A549 treated with GW870086 at 1 μM for 4 hours (cell line): Measurements from ENCODE around the gene MAGI3. TPM values are rescaled to one million over a fixed set of nuclear protein-coding genes. Genes with fewer than 3 reads are reported as not detected.

Source experiments
- total RNA-seq: library from RNA; stranded (reverse); fragments of 200-300 nt; extraction: Qiagen RNA extraction; gene quantifications from 5 replicates; pipeline ENCODE4 v1.2.3, GENCODE V29; 2022; ENCODE audit warnings: low read depth

The MAGI3 gene
- 3.4 to 4.4 TPM (median 3.8 TPM) in 5 replicates for total RNA-seq

DNA sequence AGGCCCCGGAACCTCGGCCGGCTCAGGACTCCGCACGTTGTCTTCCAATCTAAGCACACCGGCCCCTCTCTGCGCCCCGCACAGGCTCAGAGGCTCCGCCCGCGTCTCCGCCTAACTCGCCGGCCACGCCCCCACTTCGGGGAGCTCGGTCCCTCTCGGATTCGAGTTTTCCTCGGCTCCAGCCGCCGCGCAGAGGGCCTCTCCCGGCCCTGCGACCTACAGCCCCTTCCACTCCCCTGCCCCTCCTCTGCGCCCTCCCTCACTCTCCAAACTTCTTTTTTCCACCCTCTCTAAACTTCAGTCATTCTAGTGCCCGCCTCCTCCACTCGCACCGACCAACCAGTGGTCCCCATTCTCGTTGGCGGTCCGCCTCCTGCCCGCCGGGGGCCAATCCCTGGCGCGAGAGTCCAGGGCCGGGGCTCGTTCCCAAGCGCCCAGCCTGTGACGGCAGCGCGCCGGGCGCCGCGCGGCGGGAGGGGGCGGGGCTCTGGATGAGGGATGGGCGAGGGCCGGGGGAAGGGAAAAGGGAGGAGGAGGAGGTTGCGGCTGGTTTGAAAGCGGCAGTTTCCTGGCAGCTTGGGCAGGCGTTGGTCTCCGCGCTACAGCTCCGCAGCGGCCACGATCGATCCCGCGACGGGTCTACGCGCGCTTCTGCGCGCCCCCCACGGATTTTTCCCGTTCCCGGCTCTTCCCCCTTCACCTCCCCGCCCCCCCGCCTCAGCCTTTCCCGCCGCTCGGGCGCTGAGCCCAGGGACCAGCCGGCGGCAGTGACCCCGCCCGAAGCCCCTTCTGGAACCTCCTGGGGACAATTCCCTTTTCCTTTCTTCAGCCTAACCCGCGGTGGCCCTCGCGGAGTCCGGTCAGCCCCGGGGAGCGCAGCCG lies at the start of gene MAGI3:
MAGI3 (plus strand) TSS at position 563 of the 882 bp plus-strand sequence. CDS start 519 bp downstream, outside the sequence.

